NCI-H345 treated with DMSO at 0.1 percent for 48 hours (cell line): Measurements from ENCODE around the gene EDC3.

Experiments
- DNase-seq: peaks from one replicate; lab custom pipeline; 2025; ENCODE audit not compliant: unreplicated experiment; lab: John Stamatoyannopoulos, UW

The EDC3 gene

DNA sequence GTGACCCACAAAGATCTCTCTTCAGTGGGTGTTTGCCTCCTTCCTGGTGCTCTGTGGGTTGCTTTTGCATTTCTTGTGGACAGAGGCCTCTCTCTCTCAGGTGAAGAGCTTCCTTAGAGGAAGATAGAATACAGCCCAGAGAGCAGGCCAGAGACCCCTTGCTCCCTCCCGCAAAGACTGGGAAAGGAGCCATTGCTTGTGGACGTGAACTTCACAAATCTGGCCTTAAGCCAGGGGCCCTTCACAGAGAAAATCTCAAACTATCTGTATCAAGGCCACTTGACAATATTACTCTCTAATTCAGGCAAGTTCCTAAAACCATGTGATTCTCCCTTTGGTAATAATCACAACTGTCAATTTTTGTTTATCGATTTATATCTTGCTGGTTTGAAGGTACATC lies 110.6 kb downstream of the EDC3 start:
- DNase-seq: no peak

DNA sequence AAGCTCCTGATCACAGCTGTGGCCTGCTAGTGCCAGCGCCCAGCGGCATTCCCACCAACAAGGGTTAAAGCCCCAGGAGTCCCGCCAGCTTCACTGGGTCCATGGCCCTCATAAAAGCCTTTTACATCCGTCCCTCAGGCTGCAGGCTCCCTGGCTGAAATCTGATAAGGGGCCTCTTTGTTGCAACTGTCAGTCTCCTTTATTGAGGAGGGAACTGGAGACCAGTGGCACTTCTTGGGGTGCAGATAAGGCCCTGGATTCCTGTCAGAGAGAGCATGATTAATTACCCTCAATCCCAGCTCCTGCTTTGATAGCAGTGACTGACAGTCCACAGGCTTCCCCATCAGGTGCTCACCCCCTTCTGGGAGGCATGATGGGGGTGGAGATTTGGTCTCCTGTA lies 111.0 kb downstream of the EDC3 start:
- DNase-seq: no peak

DNA sequence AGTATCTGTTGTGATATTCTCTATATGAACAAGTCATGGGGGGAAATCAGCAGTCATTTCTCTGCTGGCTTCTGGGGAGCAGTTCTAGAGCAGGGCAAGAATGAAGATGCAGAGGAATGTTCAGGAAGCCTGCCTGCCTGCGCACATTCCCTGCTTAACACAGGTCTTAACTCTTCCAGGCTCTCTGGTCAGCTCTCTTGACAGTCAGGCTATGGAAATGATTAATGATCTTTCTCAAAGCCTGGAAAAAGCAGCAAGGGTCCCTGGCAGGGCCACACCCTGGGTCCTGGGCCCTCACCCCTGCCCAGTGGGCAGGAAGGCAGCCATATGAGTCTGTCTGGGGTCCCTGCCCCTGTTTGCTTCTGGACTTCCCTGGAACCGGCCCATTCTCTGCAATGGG lies 111.6 kb downstream of the EDC3 start:
- DNase-seq: no peak
